Trophoblast cell (in vitro differentiated cells and primary cell): Measurements from ENCODE around the gene ZNF662.

Source experiments
- DNase-seq, 2 donors: peaks; one replicate each; pipeline ENCODE4 v3.0.0-alpha.2; 2016
- H2AFZ ChIP-seq: 2 replicates; pipeline ENCODE4 v1.6.1; 2013; ENCODE audit warnings: low read length, moderate library complexity, mild to moderate bottlenecking; ENCODE audit not compliant: insufficient read depth, poor library complexity
- H2AK5ac ChIP-seq: 2 replicates; pipeline ENCODE4 v1.6.1; 2013; ENCODE audit warnings: mild to moderate bottlenecking, low read length
- H2BK120ac ChIP-seq: 2 replicates; pipeline ENCODE4 v1.6.1; 2013; ENCODE audit warnings: low read length, mild to moderate bottlenecking, moderate library complexity; ENCODE audit not compliant: insufficient read depth, poor library complexity
- H2BK12ac ChIP-seq: 2 replicates; pipeline ENCODE4 v1.6.1; 2013; ENCODE audit warnings: mild to moderate bottlenecking, low read length, moderate library complexity
- H2BK5ac ChIP-seq: 2 replicates; pipeline ENCODE4 v1.6.1; 2013; ENCODE audit warnings: low read length, low read depth, moderate library complexity, mild to moderate bottlenecking; ENCODE audit not compliant: poor library complexity
- H3K14ac ChIP-seq: 2 replicates; pipeline ENCODE4 v1.6.1; 2013; ENCODE audit warnings: mild to moderate bottlenecking, low read length
- H3K18ac ChIP-seq: 2 replicates; pipeline ENCODE4 v1.6.1; 2013; ENCODE audit warnings: mild to moderate bottlenecking, low read length
- H3K23ac ChIP-seq: 2 replicates; pipeline ENCODE4 v1.6.1; 2013; ENCODE audit warnings: low read length
- H3K27ac ChIP-seq: 2 replicates; pipeline ENCODE4 v1.5.1; 2013; ENCODE audit warnings: low read depth, mild to moderate bottlenecking, inconsistent platforms, low read length, moderate library complexity
- H3K27me3 ChIP-seq: 2 replicates; pipeline ENCODE4 v1.6.1; 2013; ENCODE audit warnings: inconsistent platforms, mild to moderate bottlenecking, low read length, moderate library complexity; ENCODE audit not compliant: insufficient read depth
- H3K36me3 ChIP-seq, 2 experiments: 1 replicate in 1 of 2; 2 replicates in 1 of 2; pipeline ENCODE4 v1.6.1; 2013; ENCODE audit warnings: low read length in 2 of 2, mild to moderate bottlenecking in 2 of 2, moderate library complexity in 1 of 2; ENCODE audit not compliant: insufficient read depth in 2 of 2, control insufficient read depth in 1 of 2
- H3K4ac ChIP-seq: 2 replicates; pipeline ENCODE4 v1.6.1; 2013; ENCODE audit warnings: low read depth, mild to moderate bottlenecking, low read length, moderate library complexity
- H3K4me1 ChIP-seq, 2 experiments: 1 replicate in 1 of 2; 2 replicates in 1 of 2; pipeline ENCODE4 v1.6.1; 2013; ENCODE audit warnings: low read length in 2 of 2, mild to moderate bottlenecking in 2 of 2, moderate library complexity in 1 of 2; ENCODE audit not compliant: insufficient read depth in 2 of 2, control insufficient read depth in 1 of 2
- H3K4me2 ChIP-seq: 2 replicates; pipeline ENCODE4 v1.6.1; 2013; ENCODE audit warnings: inconsistent platforms, mild to moderate bottlenecking, low read length, moderate library complexity
- H3K4me3 ChIP-seq: 2 replicates; pipeline ENCODE4 v1.5.1; 2013; ENCODE audit warnings: mild to moderate bottlenecking, low read depth, low read length, inconsistent platforms
- H3K79me1 ChIP-seq: one replicate; pipeline ENCODE4 v1.6.1; 2013; ENCODE audit warnings: low read length
- H3K79me2 ChIP-seq: 2 replicates; pipeline ENCODE4 v1.6.1; 2013; ENCODE audit warnings: low read length, mild to moderate bottlenecking; ENCODE audit not compliant: control insufficient read depth, insufficient read depth, poor library complexity
- H3K9ac ChIP-seq: 2 replicates; pipeline ENCODE4 v1.6.1; 2013; ENCODE audit warnings: mild to moderate bottlenecking, low read length
- H3K9me3 ChIP-seq: 2 replicates; pipeline ENCODE4 v1.6.1; 2013; ENCODE audit warnings: low read depth, mild to moderate bottlenecking, control low read depth, inconsistent platforms, low read length; ENCODE audit not compliant: insufficient read depth
- H4K12ac ChIP-seq: 2 replicates; pipeline ENCODE4 v1.6.1; 2013; ENCODE audit warnings: low read depth, mild to moderate bottlenecking, low read length, moderate library complexity
- H4K8ac ChIP-seq: 2 replicates; pipeline ENCODE4 v1.6.1; 2013; ENCODE audit warnings: low read depth, mild to moderate bottlenecking, low read length, moderate library complexity
- H4K91ac ChIP-seq: one replicate; pipeline ENCODE4 v1.6.1; 2013; ENCODE audit warnings: low read depth, mild to moderate bottlenecking, low read length, moderate library complexity
- WGBS: extraction: QIAGEN DNeasy Blood & Tissue Kit; methylation state at CpG from one replicate; pipeline ENCODE4 v1.1.7; 2013; ENCODE audit warnings: missing lambda C conversion rate; ENCODE audit not compliant: insufficient read length, insufficient coverage; ENCODE audit errors: extremely low coverage; 5-methylcytosine and 5-hydroxymethylcytosine counted together

Gene ZNF662

GRCh38 chr3:42926310-42926709 lies 20.4 kb downstream of the ZNF662 start:
- Histone ChIP-seq H3K18ac (no peak overlapping the region), H3K4ac (no peak overlapping the region), H2BK120ac (no peak overlapping the region), H3K36me3 (no peaks in the 10 kb centered on the region), H3K4me3 (no peak overlapping the region), H3K79me1 (no peaks in the 10 kb centered on the region), H3K4me1 (no peaks in the 10 kb centered on the region), H3K4me2 (no peak overlapping the region), H3K27me3 (no peaks in the 10 kb centered on the region), H4K8ac (no peak overlapping the region), H2AK5ac (no peak overlapping the region), H4K91ac (no peak overlapping the region), H3K14ac (no peak overlapping the region), H3K9ac (no peak overlapping the region), H2BK12ac (no peak overlapping the region), H3K79me2 (no peaks in the 10 kb centered on the region), H2BK5ac (no peak overlapping the region), H3K23ac (no peak overlapping the region), H2AFZ (no peak overlapping the region), H4K12ac (no peak overlapping the region), H3K27ac (no peak overlapping the region), H3K9me3 (no peaks in the 10 kb centered on the region)
- DNase-seq: no peak

GRCh38 chr3:42934111-42934510 lies 28.2 kb downstream of the ZNF662 start:
- H2BK5ac ChIP-seq: no peak overlapping the region
- H3K79me2 ChIP-seq: no peaks in the 10 kb centered on the region
- H4K91ac ChIP-seq: no peak overlapping the region
- WGBS: no CpG with 5 or more reads among the region's 5 CpGs
- no peaks in the 10 kb centered on the region for H3K27me3 ChIP-seq
- no peak overlapping the region for H3K14ac ChIP-seq
- H3K9me3 ChIP-seq: no peaks in the 10 kb centered on the region
- H3K36me3 ChIP-seq: no peaks in the 10 kb centered on the region
- H3K9ac ChIP-seq: no peak overlapping the region
- no peak overlapping the region for H2AFZ ChIP-seq
- H2AK5ac ChIP-seq: no peak overlapping the region
- H3K23ac ChIP-seq: no peak overlapping the region
- no peaks in the 10 kb centered on the region for H3K4me1 ChIP-seq
- no peak overlapping the region for H3K27ac ChIP-seq
- no peak overlapping the region for H3K4me2 ChIP-seq
- no peak overlapping the region for H2BK12ac ChIP-seq
- H3K4me3 ChIP-seq: no peak overlapping the region
- peak; percentile 3 to 91 for DNase-seq
- no peak overlapping the region for H3K4ac ChIP-seq
- H2BK120ac ChIP-seq: no peak overlapping the region
- no peak overlapping the region for H4K12ac ChIP-seq
- no peak overlapping the region for H4K8ac ChIP-seq
- no peak overlapping the region for H3K18ac ChIP-seq
- H3K79me1 ChIP-seq: no peaks in the 10 kb centered on the region

GRCh38 chr3:42934910-42935309 lies 29.0 kb downstream of the ZNF662 start:
- no CpG with 5 or more reads among the region's 2 CpGs for whole genome bisulfite sequencing

GRCh38 chr3:42935472-42935871 lies 29.5 kb downstream of the ZNF662 start:
- no peaks in the 10 kb centered on the region for H3K79me2 ChIP-seq
- no peak overlapping the region for H2AK5ac ChIP-seq
- H2AFZ ChIP-seq: no peak overlapping the region
- H3K23ac ChIP-seq: no peak overlapping the region
- H2BK120ac ChIP-seq: no peak overlapping the region
- no peak overlapping the region for H3K4me2 ChIP-seq
- no peaks in the 10 kb centered on the region for H3K4me1 ChIP-seq
- H2BK12ac ChIP-seq: no peak overlapping the region
- no peaks in the 10 kb centered on the region for H3K79me1 ChIP-seq
- DNase-seq: no peak
- no peak overlapping the region for H3K4ac ChIP-seq
- no peak overlapping the region for H4K12ac ChIP-seq
- no peak overlapping the region for H4K91ac ChIP-seq
- H3K18ac ChIP-seq: no peak overlapping the region
- H3K9ac ChIP-seq: no peak overlapping the region
- no peak overlapping the region for H3K14ac ChIP-seq
- WGBS: no CpG with 5 or more reads among the region's 1 CpG
- H3K27me3 ChIP-seq: no peaks in the 10 kb centered on the region
- no peak overlapping the region for H4K8ac ChIP-seq
- H3K4me3 ChIP-seq: no peak overlapping the region
- H3K36me3 ChIP-seq: no peaks in the 10 kb centered on the region
- no peaks in the 10 kb centered on the region for H3K9me3 ChIP-seq
- H3K27ac ChIP-seq: no peak overlapping the region
- H2BK5ac ChIP-seq: no peak overlapping the region

More at GRCh38 chr3:42934910-42935309, 29.0 kb downstream of the ZNF662 start:
- Histone ChIP-seq H2AFZ (no peak overlapping the region), H3K9me3 (no peaks in the 10 kb centered on the region), H4K91ac (no peak overlapping the region), H4K12ac (no peak overlapping the region), H3K18ac (no peak overlapping the region), H3K79me1 (no peaks in the 10 kb centered on the region), H3K27me3 (no peaks in the 10 kb centered on the region), H2BK12ac (no peak overlapping the region), H2AK5ac (no peak overlapping the region), H3K4me3 (no peak overlapping the region), H3K27ac (no peak overlapping the region), H3K4me1 (no peaks in the 10 kb centered on the region), H3K36me3 (no peaks in the 10 kb centered on the region), H3K14ac (no peak overlapping the region), H3K4ac (no peak overlapping the region), H3K9ac (no peak overlapping the region), H3K4me2 (no peak overlapping the region), H2BK120ac (no peak overlapping the region), H4K8ac (no peak overlapping the region), H3K23ac (no peak overlapping the region), H2BK5ac (no peak overlapping the region), H3K79me2 (no peaks in the 10 kb centered on the region)
- no peak for DNase-seq
